OCI-LY3 (cell line): ENCODE measurements around the gene HARS2.

Source experiments
- CTCF ChIP-seq: fragments of 200-600, 300-600 bp; sonication (generic); IDR thresholded peaks from 2 replicates; pipeline ENCODE4 v1.5.1; 2014; ENCODE audit warnings: antibody characterized with exemption, low read length, low read depth
- EZH2phosphoT487 ChIP-seq: fragments of 200-600 bp; shearing (Covaris generic); IDR thresholded peaks from 2 replicates; pipeline ENCODE4 v1.6.1; 2018; ENCODE audit warnings: antibody characterized with exemption, mixed run types, low read depth

GRCh38 chr5:140664359-140665119 lies 26.7 kb upstream of the HARS2 start, which contains the start of gene WDR55:
- TF ChIP-seq EZH2phosphoT487, result no peak
- no peak for TF ChIP-seq CTCF
